ENCODE measurements around the gene ANGEL2.

GRCh38 chr1:212981571-212982328 lies 33.9 kb downstream of the ANGEL2 start:
- no peak for TF ChIP-seq CTCF (conservative IDR thresholded peaks at IDR 0.05; ENCODE audit: low read length)
- TF ChIP-seq EZH2phosphoT487 (IDR thresholded peaks at IDR 0.05; ENCODE audit: borderline replicate concordance, low read depth, low read length) = no peak

Measured in OCI-LY7 (cell line).